Natural killer cell (primary cell): ENCODE results near the gene PRAMEF13. TPM values are rescaled to one million over a fixed set of nuclear protein-coding genes. Genes with fewer than 3 reads are reported as not detected.
A peak's percentile ranks its signal among the peaks of the same experiment; 100 is the strongest.
"Not testable (repeated sequence)": the region's sequence is repeated elsewhere in the genome, so short reads cannot be mapped to it uniquely, and the experiment has no call there.

ENCODE experiments used
- ATAC-seq, 3 donors: fragments of 150-1000 bp in 2 of 3; fragments of 200-7000 bp in 1 of 3; cut with Tn5 transposase; 1 replicate in 1 of 3; 2 replicates in 2 of 3; pipeline ENCODE4 v1.10.0; 2021; ENCODE audit warnings: mild to moderate bottlenecking in 2 of 3, moderate library complexity in 2 of 3
- DNase-seq, 2 donors: peaks; one replicate each; pipeline versions ENCODE4 v3.0.0 to v3.0.0-alpha.2; 2013 to 2021; ENCODE audit warnings: mixed read lengths in 1 of 2
- H3K27ac ChIP-seq: one replicate; pipeline ENCODE4 v1.5.1; 2013; ENCODE audit warnings: mild to moderate bottlenecking, low read length
- H3K27me3 ChIP-seq: one replicate; pipeline ENCODE4 v1.6.1; 2013; ENCODE audit warnings: low read length; ENCODE audit not compliant: control insufficient read depth, insufficient read depth
- H3K36me3 ChIP-seq: one replicate; pipeline ENCODE4 v1.6.1; 2013; ENCODE audit warnings: low read length; ENCODE audit not compliant: control insufficient read depth, insufficient read depth
- H3K4me1 ChIP-seq: one replicate; pipeline ENCODE4 v1.6.1; 2013; ENCODE audit warnings: low read length; ENCODE audit not compliant: control insufficient read depth, insufficient read depth
- H3K4me3 ChIP-seq: one replicate; pipeline ENCODE4 v1.5.1; 2013; ENCODE audit warnings: low read length
- H3K9me3 ChIP-seq: one replicate; pipeline ENCODE4 v1.6.1; 2013; ENCODE audit warnings: low read length; ENCODE audit not compliant: control insufficient read depth, insufficient read depth
- H3K27ac Mint-ChIP-seq, 2 donors: one replicate each; pipeline ENCODE4 v1.8.0; 2022; ENCODE audit warnings: mild to moderate bottlenecking in 2 of 2, mixed read lengths in 2 of 2, moderate library complexity in 1 of 2
- H3K27me3 Mint-ChIP-seq, 2 donors: one replicate each; pipeline ENCODE4 v1.8.0; 2022; ENCODE audit warnings: low read depth in 2 of 2, mixed read lengths in 2 of 2
- H3K36me3 Mint-ChIP-seq: one replicate; pipeline ENCODE4 v1.8.0; 2022; ENCODE audit warnings: mixed read lengths
- H3K4me1 Mint-ChIP-seq, 2 donors: one replicate each; pipeline ENCODE4 v1.8.0; 2022; ENCODE audit warnings: mixed read lengths in 2 of 2
- H3K4me3 Mint-ChIP-seq: one replicate; pipeline ENCODE4 v1.8.0; 2022; ENCODE audit warnings: mild to moderate bottlenecking, moderate library complexity, mixed read lengths
- H3K9me3 Mint-ChIP-seq, 2 donors: one replicate each; pipeline ENCODE4 v1.8.0; 2022; ENCODE audit warnings: mixed read lengths in 2 of 2
- WGBS: methylation state at CpG from one replicate; pipeline ENCODE4 v1.1.7; 2013; ENCODE audit warnings: missing lambda C conversion rate; ENCODE audit not compliant: insufficient coverage; 5-methylcytosine and 5-hydroxymethylcytosine counted together
- intact Hi-C: fragments of 100-400 bp; cut with micrococcal nuclease; formaldehyde crosslinking; loops from one replicate; pipeline ENCODE4 v1.14.2; 2022
- total RNA-seq, 4 donors: library from RNA; stranded (reverse); fragments of 120-200 nt in 1 of 4; gene quantifications; one replicate each; pipeline versions ENCODE4 v1.2.3 to v1.2.4, GENCODE V29; 2013 to 2022

PRAMEF13 gene
- total RNA-seq: not detected
- not detected for total RNA-seq (2013)

GRCh38 chr1:13201309-13201708 lies at the start of gene PRAMEF13:
PRAMEF13 (minus strand) TSS chr1:13201409; CDS start chr1:13199589, 1,820 bp downstream.
- H3K4me3 ChIP-seq, H3K27ac Mint-ChIP-seq: not testable (repeated sequence)

GRCh38 chr1:13247122-13247521 lies 45.9 kb upstream of the PRAMEF13 start:
- H3K9me3 Mint-ChIP-seq, H3K27ac Mint-ChIP-seq, H3K4me3 Mint-ChIP-seq, H3K36me3 Mint-ChIP-seq, H3K4me1 ChIP-seq, H3K36me3 ChIP-seq, DNase-seq, H3K27me3 ChIP-seq, H3K4me1 Mint-ChIP-seq, H3K27ac ChIP-seq, intact Hi-C loops, H3K9me3 ChIP-seq, H3K4me3 ChIP-seq, H3K27me3 Mint-ChIP-seq: not testable (repeated sequence)
- peak in 1 of 3 donors; percentile 40 for ATAC-seq
- 81% methylated on average over 5 of the region's 7 CpGs for WGBS

More at GRCh38 chr1:13201309-13201708, at the start of gene PRAMEF13:
- ATAC-seq, H3K27me3 Mint-ChIP-seq, H3K36me3 Mint-ChIP-seq, H3K27me3 ChIP-seq, intact Hi-C loops, H3K9me3 ChIP-seq, H3K36me3 ChIP-seq, H3K9me3 Mint-ChIP-seq, H3K4me1 ChIP-seq, H3K27ac ChIP-seq, H3K4me1 Mint-ChIP-seq, DNase-seq, H3K4me3 Mint-ChIP-seq: not testable (repeated sequence)
- no CpG with 5 or more reads among the region's 5 CpGs for WGBS

GRCh38 chr1:13246554-13246871 lies 45.3 kb upstream of the PRAMEF13 start:
- H3K9me3 ChIP-seq, H3K27ac Mint-ChIP-seq, H3K4me3 Mint-ChIP-seq, H3K27me3 Mint-ChIP-seq, H3K36me3 Mint-ChIP-seq, H3K4me3 ChIP-seq, H3K27ac ChIP-seq, H3K4me1 Mint-ChIP-seq, DNase-seq, H3K4me1 ChIP-seq, H3K36me3 ChIP-seq, intact Hi-C loops, ATAC-seq, H3K27me3 ChIP-seq, H3K9me3 Mint-ChIP-seq: not testable (repeated sequence)
- WGBS: 93% methylated on average over 2 of the region's 2 CpGs

GRCh38 chr1:13245841-13246553 lies 44.8 kb upstream of the PRAMEF13 start:
- H3K4me3 Mint-ChIP-seq, ATAC-seq, H3K4me1 Mint-ChIP-seq, intact Hi-C loops, H3K27ac Mint-ChIP-seq, H3K9me3 ChIP-seq, H3K36me3 Mint-ChIP-seq, H3K27ac ChIP-seq, H3K36me3 ChIP-seq, H3K4me1 ChIP-seq, H3K9me3 Mint-ChIP-seq, DNase-seq, H3K27me3 ChIP-seq, H3K4me3 ChIP-seq: not testable (repeated sequence)
- 81% methylated on average over 5 of the region's 5 CpGs for WGBS
- peaks cover 3 to 12% of the 10 kb centered on the region in 2 donors for H3K27me3 Mint-ChIP-seq

- DNase-seq, H3K9me3 ChIP-seq: not testable (repeated sequence)
Observed at GRCh38 chr1:13243536-13244263, 42.5 kb upstream of the PRAMEF13 start.

GRCh38 chr1:13239633-13240032 lies 38.4 kb upstream of the PRAMEF13 start:
- H3K4me1 Mint-ChIP-seq: not testable (repeated sequence)

More at GRCh38 chr1:13243536-13244263, 42.5 kb upstream of the PRAMEF13 start:
- intact Hi-C loops, ATAC-seq, H3K27ac ChIP-seq, H3K4me1 ChIP-seq, H3K9me3 Mint-ChIP-seq, H3K36me3 ChIP-seq, H3K4me3 Mint-ChIP-seq, H3K4me1 Mint-ChIP-seq, H3K27ac Mint-ChIP-seq, H3K4me3 ChIP-seq, H3K36me3 Mint-ChIP-seq, H3K27me3 ChIP-seq: not testable (repeated sequence)
- 88% methylated on average over 9 of the region's 9 CpGs for WGBS
- H3K27me3 Mint-ChIP-seq: peaks cover 3 to 20% of the 10 kb centered on the region in 2 donors

GRCh38 chr1:13237572-13237971 lies 36.4 kb upstream of the PRAMEF13 start:
- intact Hi-C loops, DNase-seq, H3K4me3 Mint-ChIP-seq: not testable (repeated sequence)

More at GRCh38 chr1:13239633-13240032, 38.4 kb upstream of the PRAMEF13 start:
- H3K4me3 ChIP-seq, H3K27ac ChIP-seq, H3K4me1 ChIP-seq, DNase-seq, H3K27me3 ChIP-seq, intact Hi-C loops, ATAC-seq, H3K4me3 Mint-ChIP-seq, H3K36me3 Mint-ChIP-seq, H3K9me3 ChIP-seq, H3K36me3 ChIP-seq, H3K9me3 Mint-ChIP-seq, H3K27ac Mint-ChIP-seq: not testable (repeated sequence)
- H3K27me3 Mint-ChIP-seq: peaks cover 3 to 30% of the 10 kb centered on the region in 2 donors
- WGBS: 91% methylated on average over 4 of the region's 4 CpGs

More at GRCh38 chr1:13237572-13237971, 36.4 kb upstream of the PRAMEF13 start:
- H3K36me3 ChIP-seq, H3K36me3 Mint-ChIP-seq, H3K4me1 ChIP-seq, H3K4me1 Mint-ChIP-seq, H3K9me3 ChIP-seq, H3K9me3 Mint-ChIP-seq, ATAC-seq, H3K27ac ChIP-seq, H3K27me3 ChIP-seq, H3K27ac Mint-ChIP-seq, H3K4me3 ChIP-seq: not testable (repeated sequence)
- WGBS: 88% methylated on average over 4 of the region's 4 CpGs
- H3K27me3 Mint-ChIP-seq: peaks cover 0 to 24% of the 10 kb centered on the region in 2 donors
